A549 (cell line): Measurements from ENCODE around the gene KRTAP10-2. TPM values are rescaled to one million over a fixed set of nuclear protein-coding genes. Genes with fewer than 3 reads are reported as not detected.
"Not testable (repeated sequence)": the region's sequence is repeated elsewhere in the genome, so short reads cannot be mapped to it uniquely, and the experiment has no call there.

ENCODE experiments used
- ATAC-seq, 2 experiments: fragments of 200-7000 bp in 1 of 2; fragments of >200 bp in 1 of 2; cut with Nextera tagmentation in 1 of 2; cut with Tn5 transposase in 1 of 2; 3 replicates each; pipeline versions ENCODE4 v1.8.0 to v1.9.1; 2018 to 2020; ENCODE audit warnings: mild to moderate bottlenecking in 1 of 2, moderate library complexity in 1 of 2
- CTCF ChIA-PET: fragments of 300-600 bp; sonication (Branson Sonifier 250); formaldehyde crosslinking; extraction: SDS; loops from one replicate; lab custom pipeline; 2021; ENCODE audit warnings: antibody characterized with exemption, inconsistent platforms; lab: Yijun Ruan, JAX
- POLR2A ChIA-PET: fragments of 350-600 bp; formaldehyde crosslinking; extraction: SDS; loops from one replicate; lab custom pipeline; 2021; ENCODE audit warnings: antibody characterized with exemption, inconsistent platforms; lab: Yijun Ruan, JAX
- DNase-seq, 2 experiments: peaks; one replicate each; pipeline versions ENCODE4 v3.0.0 to v3.0.0-alpha.2; 2011 to 2016; ENCODE audit warnings: low read depth in 1 of 2, low spot score in 1 of 2
- FAIRE-seq: peaks from 2 replicates; lab custom pipeline; 2011; peaks lifted over from hg19 to GRCh38; lab: Jason Lieb, UNC
- H3K27ac ChIP-seq, 2 experiments: fragments of >200 bp; sonication (Bioruptor Twin); formaldehyde crosslinking; 3 replicates each; pipeline ENCODE4 v1.5.1; 2016 to 2017
- H3K4me1 ChIP-seq: fragments of >200 bp; sonication (Bioruptor Twin); formaldehyde crosslinking; 3 replicates; pipeline ENCODE4 v1.6.1; 2016
- H3K4me2 ChIP-seq: fragments of >200 bp; sonication (Bioruptor Twin); formaldehyde crosslinking; 3 replicates; pipeline ENCODE4 v1.6.1; 2016
- H3K4me3 ChIP-seq: fragments of >200 bp; sonication (Bioruptor Twin); formaldehyde crosslinking; 3 replicates; pipeline ENCODE4 v1.5.1; 2016
- H3K9me3 ChIP-seq: fragments of >200 bp; sonication (Bioruptor Twin); formaldehyde crosslinking; 3 replicates; pipeline ENCODE4 v1.6.1; 2016
- BCL3 ChIP-seq: fragments of >200 bp; sonication (Bioruptor Twin); formaldehyde crosslinking; IDR thresholded peaks from 3 replicates; pipeline ENCODE4 v1.6.1; 2016
- CBX2 ChIP-seq: fragments of 200-600 bp; sonication (generic); IDR thresholded peaks from 2 replicates; pipeline ENCODE4 v1.6.1; 2016; ENCODE audit warnings: low read depth, mild to moderate bottlenecking, borderline replicate concordance
- CEBPB ChIP-seq, 2 experiments: fragments of >200 bp in 1 of 2; sonication (Bioruptor Twin) in 1 of 2; formaldehyde crosslinking in 1 of 2; IDR thresholded peaks; 2 replicates each; pipeline ENCODE4 v1.6.1; 2012 to 2016
- CHD4 ChIP-seq: fragments of 200-600 bp; sonication (generic); IDR thresholded peaks from 2 replicates; pipeline ENCODE4 v1.6.1; 2016; ENCODE audit warnings: antibody characterized with exemption, mild to moderate bottlenecking, borderline replicate concordance
- CTCF ChIP-seq: fragments of >200 bp; sonication (Bioruptor Twin); formaldehyde crosslinking; IDR thresholded peaks from 3 replicates; pipeline ENCODE4 v1.5.1; 2016
- FOSB ChIP-seq: fragments of 250-450 bp; sonication (Bioruptor Pico); IDR thresholded peaks from 2 replicates; pipeline ENCODE4 v1.5.0; 2020; ENCODE audit warnings: mild to moderate bottlenecking, moderate library complexity
- GATA3 ChIP-seq: IDR thresholded peaks from 2 replicates; pipeline ENCODE4 v1.6.1; 2012; ENCODE audit warnings: borderline replicate concordance
- KDM1A ChIP-seq: fragments of 200-600 bp; sonication (generic); IDR thresholded peaks from 2 replicates; pipeline ENCODE4 v1.6.1; 2016; ENCODE audit warnings: low read depth, mild to moderate bottlenecking
- KDM5A ChIP-seq: fragments of 200-600 bp; sonication (generic); IDR thresholded peaks from 2 replicates; pipeline ENCODE4 v1.6.1; 2016; ENCODE audit warnings: antibody characterized with exemption, mild to moderate bottlenecking
- NFE2L2 ChIP-seq: fragments of 150-350 bp; conservative IDR thresholded peaks from 2 replicates; pipeline ENCODE4 v1.6.1; 2014; ENCODE audit warnings: low read length
- REST ChIP-seq: fragments of 200-600 bp; sonication (generic); IDR thresholded peaks from 2 replicates; pipeline ENCODE4 v1.6.1; 2016; ENCODE audit warnings: antibody characterized with exemption, mild to moderate bottlenecking, moderate library complexity
- RNF2 ChIP-seq: fragments of 200-600 bp; sonication (generic); IDR thresholded peaks from 2 replicates; pipeline ENCODE4 v1.6.1; 2016; ENCODE audit warnings: low read depth, mild to moderate bottlenecking, antibody characterized with exemption, moderate library complexity, borderline replicate concordance
- SMC3 ChIP-seq: fragments of >200 bp; sonication (Bioruptor Twin); formaldehyde crosslinking; IDR thresholded peaks from 3 replicates; pipeline ENCODE4 v1.6.1; 2018; ENCODE audit warnings: inconsistent platforms
- TP53 ChIP-seq: fragments of 250-450 bp; sonication (Bioruptor Pico); IDR thresholded peaks from 2 replicates; pipeline ENCODE4 v1.5.0; 2021; ENCODE audit warnings: mild to moderate bottlenecking, moderate library complexity
- ZC3H11A ChIP-seq: fragments of 450-650 bp; IDR thresholded peaks from 2 replicates; pipeline ENCODE4 v1.6.1; 2014; ENCODE audit warnings: antibody characterized with exemption, mild to moderate bottlenecking
- ZFP36 ChIP-seq: fragments of 450-650 bp; IDR thresholded peaks from 2 replicates; pipeline ENCODE4 v1.6.1; 2014; ENCODE audit warnings: borderline replicate concordance; ENCODE audit not compliant: partially characterized antibody
- ZNF302 ChIP-seq: fragments of 250-450 bp; sonication (Bioruptor Pico); IDR thresholded peaks from 2 replicates; pipeline ENCODE4 v1.9.0; 2021; ENCODE audit warnings: inconsistent platforms, mild to moderate bottlenecking, moderate library complexity
- ZSCAN20 ChIP-seq: fragments of 250-450 bp; sonication (Bioruptor Pico); IDR thresholded peaks from 2 replicates; pipeline ENCODE4 v1.8.0; 2022; ENCODE audit warnings: mild to moderate bottlenecking, moderate library complexity
- WGBS: methylation state at CpG from one replicate; pipeline ENCODE4 v1.1.6; 2017; ENCODE audit errors: missing lambda C conversion rate; 5-methylcytosine and 5-hydroxymethylcytosine counted together
- polyA plus RNA-seq, 4 experiments: library from polyadenylated mRNA; depleted of rRNA in 3 of 4; stranded (reverse); fragments of >200 nt; fragmentation: RNase III in 1 of 4; extraction: RNeasy Plus Mini Kit Qiagen cat#74134 plus additional on column Dnase treatment in 1 of 4; gene quantifications; 2 replicates in 3 of 4; 3 replicates in 1 of 4; pipeline ENCODE4 v1.2.3, GENCODE V29; 2011 to 2017
- TF ChIP-seq, protein P1 (sequence below): IDR thresholded peaks from 2 replicates; pipeline ENCODE4 v1.6.1; 2012

The KRTAP10-2 gene
- polyA plus RNA-seq, 2 of the 4 experiments (the other 2 are of a cell fraction), result not detected

DNA sequence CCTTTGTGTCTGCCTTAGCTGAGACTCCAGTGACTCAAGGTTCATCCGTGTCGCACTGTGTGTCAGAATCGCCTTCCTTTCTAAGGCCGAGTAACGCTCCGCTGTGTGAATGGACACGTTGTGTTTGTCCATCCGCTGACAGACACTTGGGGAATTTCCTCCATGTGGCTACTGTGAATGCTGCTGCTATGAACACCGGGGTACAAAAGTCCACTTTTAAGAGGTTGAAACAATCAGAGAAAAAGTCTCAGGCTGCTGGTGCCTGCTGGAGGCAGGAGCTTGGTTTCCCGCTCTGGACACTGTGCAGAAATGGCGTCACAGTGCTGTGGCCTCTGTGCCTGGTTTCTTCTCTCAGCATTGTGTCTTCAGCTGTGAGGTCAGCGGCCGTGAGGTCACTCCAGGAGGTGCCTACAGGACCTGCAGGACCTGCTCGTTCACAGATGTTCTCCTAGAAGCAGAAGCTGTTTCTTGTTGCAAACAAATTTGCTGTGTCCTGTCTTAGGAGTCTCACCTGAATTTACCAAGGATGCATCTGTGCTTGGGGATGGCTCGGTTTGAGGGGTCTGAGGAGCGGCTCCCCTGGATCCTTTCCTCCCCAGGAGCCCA is 45.5 kb downstream of the KRTAP10-2 start (continued):
- TF ChIP-seq CHD4 (no peak), ZNF302 (CRISPR knock-in tag) (no peak), RNF2 (no peak), REST (no peak), ZFP36 (no peak), KDM1A (no peak), KDM5A (no peak), ZSCAN20 (CRISPR knock-in tag) (no peak)

GRCh38 chr21:44503901-44504399 is 47.4 kb downstream of the KRTAP10-2 start:
- no peak for FAIRE-seq
- CTCF ChIA-PET, result interaction anchor here (1.2 kb wide), 2 partner anchors 14 to 289 kb away, joined by 3 read pairs; no protein-coding TSS in a partner anchor
- Histone ChIP-seq H3K4me2 (no peak overlapping the region), H3K27ac (no peak overlapping the region), H3K4me1 (no peaks in the 10 kb centered on the region), H3K9me3 (no peaks in the 10 kb centered on the region), H3K4me3 (no peak overlapping the region)
- 80% methylated on average over 10 of the region's 20 CpGs for WGBS
- no peak for ATAC-seq
- no peak for DNase-seq
- POLR2A ChIA-PET, result no interaction called here
- TF ChIP-seq FOSB (no peak), ZC3H11A (no peak), NFE2L2 (no peak), CTCF (no peak), BCL3 (no peak), CBX2 (no peak), CEBPB (IDR thresholded peaks at IDR 0.05) (no peak), GATA3 (no peak), SMC3 (no peak), TP53 (no peak)
- TF ChIP-seq, protein P1, sequence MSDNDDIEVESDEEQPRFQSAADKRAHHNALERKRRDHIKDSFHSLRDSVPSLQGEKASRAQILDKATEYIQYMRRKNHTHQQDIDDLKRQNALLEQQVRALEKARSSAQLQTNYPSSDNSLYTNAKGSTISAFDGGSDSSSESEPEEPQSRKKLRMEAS, result no peak
- TF ChIP-seq, all 56 proteins: peak for 0

DNA sequence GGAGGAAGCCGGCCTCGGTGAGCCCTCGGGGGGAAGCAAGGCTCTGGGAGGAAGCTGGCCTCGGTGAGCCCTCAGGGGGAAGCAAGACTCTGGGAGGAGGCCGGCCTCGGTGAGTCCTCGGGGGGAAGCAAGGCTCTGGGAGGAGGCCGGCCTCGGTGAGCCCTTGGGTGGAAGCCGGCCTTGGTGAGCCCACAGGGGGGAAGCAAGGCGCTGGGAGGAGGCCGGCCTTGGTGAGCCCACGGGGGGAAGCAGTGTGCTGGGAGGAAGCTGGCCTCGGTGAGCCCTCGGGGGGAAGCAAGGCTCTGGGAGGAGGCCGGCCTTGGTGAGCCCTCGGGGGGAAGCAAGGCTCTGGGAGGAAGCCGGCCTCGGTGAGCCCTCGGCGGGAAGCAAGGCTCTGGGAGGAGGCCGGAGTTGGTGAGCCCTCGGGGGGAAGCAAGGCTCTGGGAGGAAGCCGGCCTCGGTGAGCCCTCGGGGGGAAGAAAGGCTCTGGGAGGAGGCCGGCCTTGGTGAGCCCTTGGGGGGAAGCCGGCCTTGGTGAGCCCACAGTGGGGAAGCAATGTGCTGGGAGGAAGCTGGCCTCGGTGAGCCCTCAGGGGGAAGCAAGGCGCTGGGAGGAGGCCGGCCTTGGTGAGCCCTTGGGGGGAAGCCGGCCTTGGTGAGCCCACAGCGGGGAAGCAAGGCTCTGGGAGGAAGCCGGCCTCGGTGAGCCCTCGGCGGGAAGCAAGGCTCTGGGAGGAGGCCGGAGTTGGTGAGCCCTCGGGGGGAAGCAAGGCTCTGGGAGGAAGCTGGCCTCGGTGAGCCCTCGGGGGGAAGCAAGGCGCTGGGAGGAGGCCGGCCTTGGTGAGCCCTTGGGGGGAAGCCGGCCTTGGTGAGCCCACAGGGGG is 48.1 kb downstream of the KRTAP10-2 start:
- H3K27ac ChIP-seq, FAIRE-seq, H3K9me3 ChIP-seq, DNase-seq, ATAC-seq, H3K4me3 ChIP-seq, H3K4me1 ChIP-seq, POLR2A ChIA-PET, H3K4me2 ChIP-seq: not testable (repeated sequence)
- CTCF ChIA-PET, result interaction anchor here (1.2 kb wide), 2 partner anchors 15 to 290 kb away, joined by 3 read pairs; no protein-coding TSS in a partner anchor
- 88% methylated on average over 13 of the region's 44 CpGs for WGBS
